OCI-LY3 (cell line): ENCODE data around the gene SPATA6.

Source experiments
- EZH2phosphoT487 ChIP-seq: fragments of 200-600 bp; shearing (Covaris generic); IDR thresholded peaks from 2 replicates; pipeline ENCODE4 v1.6.1; 2018; ENCODE audit warnings: antibody characterized with exemption, mixed run types, low read depth
- TF ChIP-seq, protein P1 (sequence below): fragments of 200-600, 300-600 bp; sonication (generic); IDR thresholded peaks from 2 replicates; pipeline ENCODE4 v1.5.1; 2014; ENCODE audit warnings: antibody characterized with exemption, low read length, low read depth

GRCh38 chr1:48396208-48396607 is 75.8 kb downstream of the SPATA6 start:
- TF ChIP-seq, protein P1, sequence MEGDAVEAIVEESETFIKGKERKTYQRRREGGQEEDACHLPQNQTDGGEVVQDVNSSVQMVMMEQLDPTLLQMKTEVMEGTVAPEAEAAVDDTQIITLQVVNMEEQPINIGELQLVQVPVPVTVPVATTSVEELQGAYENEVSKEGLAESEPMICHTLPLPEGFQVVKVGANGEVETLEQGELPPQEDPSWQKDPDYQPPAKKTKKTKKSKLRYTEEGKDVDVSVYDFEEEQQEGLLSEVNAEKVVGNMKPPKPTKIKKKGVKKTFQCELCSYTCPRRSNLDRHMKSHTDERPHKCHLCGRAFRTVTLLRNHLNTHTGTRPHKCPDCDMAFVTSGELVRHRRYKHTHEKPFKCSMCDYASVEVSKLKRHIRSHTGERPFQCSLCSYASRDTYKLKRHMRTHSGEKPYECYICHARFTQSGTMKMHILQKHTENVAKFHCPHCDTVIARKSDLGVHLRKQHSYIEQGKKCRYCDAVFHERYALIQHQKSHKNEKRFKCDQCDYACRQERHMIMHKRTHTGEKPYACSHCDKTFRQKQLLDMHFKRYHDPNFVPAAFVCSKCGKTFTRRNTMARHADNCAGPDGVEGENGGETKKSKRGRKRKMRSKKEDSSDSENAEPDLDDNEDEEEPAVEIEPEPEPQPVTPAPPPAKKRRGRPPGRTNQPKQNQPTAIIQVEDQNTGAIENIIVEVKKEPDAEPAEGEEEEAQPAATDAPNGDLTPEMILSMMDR = no peak
- TF ChIP-seq EZH2phosphoT487 = no peak
